Measurements from ENCODE around the gene HTR3C. TPM values are rescaled to one million over a fixed set of nuclear protein-coding genes. Genes with fewer than 3 reads are reported as not detected.

HTR3C gene
- total RNA-seq, 2 experiments from 2014 or later, result not detected

DNA sequence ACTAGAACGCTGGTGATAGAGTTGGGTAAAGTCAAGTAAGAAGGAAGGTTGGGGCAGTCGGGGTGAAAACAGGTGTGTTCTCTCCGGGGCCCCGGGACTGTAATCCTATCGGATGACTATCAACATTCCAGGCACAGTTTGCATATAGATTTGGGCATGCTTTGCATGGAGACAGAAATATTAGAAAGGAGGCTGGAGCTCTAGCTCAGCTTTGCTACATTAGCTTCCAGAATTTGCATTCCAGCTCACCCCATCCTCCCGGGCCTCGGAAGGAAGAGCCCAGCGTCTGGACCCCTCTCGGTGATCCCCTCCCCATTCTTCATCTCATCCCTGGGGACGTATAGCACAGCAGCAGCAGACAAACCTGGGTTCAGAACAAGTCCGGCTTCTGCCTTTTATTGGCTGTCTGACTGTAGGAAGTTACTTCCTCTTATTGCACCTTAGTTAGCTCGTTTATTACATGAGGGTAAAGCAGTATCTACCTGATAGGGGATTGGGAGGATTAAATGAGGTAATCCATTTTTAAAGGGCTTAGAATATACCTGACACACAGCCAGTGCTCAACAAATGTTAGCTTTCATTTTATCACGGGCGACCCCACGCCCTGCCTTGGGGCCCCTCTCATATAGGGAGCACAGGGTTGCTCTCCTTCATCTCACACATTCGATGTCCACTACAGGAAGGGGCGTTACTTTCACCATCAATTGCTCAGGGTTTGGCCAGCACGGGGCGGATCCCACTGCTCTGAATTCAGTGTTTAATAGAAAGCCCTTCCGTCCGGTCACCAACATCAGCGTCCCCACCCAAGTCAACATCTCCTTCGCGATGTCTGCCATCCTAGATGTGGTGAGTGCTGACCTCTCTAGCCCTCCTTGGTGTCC is 47.2 kb downstream of the HTR3C start:
- H3K36me3 ChIP-seq (ENCODE audit: insufficient read depth, low read length), result no peaks in the 10 kb centered on the region
- TF ChIP-seq, protein P1, sequence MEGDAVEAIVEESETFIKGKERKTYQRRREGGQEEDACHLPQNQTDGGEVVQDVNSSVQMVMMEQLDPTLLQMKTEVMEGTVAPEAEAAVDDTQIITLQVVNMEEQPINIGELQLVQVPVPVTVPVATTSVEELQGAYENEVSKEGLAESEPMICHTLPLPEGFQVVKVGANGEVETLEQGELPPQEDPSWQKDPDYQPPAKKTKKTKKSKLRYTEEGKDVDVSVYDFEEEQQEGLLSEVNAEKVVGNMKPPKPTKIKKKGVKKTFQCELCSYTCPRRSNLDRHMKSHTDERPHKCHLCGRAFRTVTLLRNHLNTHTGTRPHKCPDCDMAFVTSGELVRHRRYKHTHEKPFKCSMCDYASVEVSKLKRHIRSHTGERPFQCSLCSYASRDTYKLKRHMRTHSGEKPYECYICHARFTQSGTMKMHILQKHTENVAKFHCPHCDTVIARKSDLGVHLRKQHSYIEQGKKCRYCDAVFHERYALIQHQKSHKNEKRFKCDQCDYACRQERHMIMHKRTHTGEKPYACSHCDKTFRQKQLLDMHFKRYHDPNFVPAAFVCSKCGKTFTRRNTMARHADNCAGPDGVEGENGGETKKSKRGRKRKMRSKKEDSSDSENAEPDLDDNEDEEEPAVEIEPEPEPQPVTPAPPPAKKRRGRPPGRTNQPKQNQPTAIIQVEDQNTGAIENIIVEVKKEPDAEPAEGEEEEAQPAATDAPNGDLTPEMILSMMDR (conservative IDR thresholded peaks at IDR 0.05; ENCODE audit: low read length), result no peak
- TF ChIP-seq EZH2phosphoT487 (IDR thresholded peaks at IDR 0.05; ENCODE audit: borderline replicate concordance, low read depth, low read length), result no peak
- no peaks in the 10 kb centered on the region for H3K9me2 ChIP-seq (ENCODE audit: insufficient read depth, low read length)
- POLR2A ChIA-PET, result interaction anchor here (0.5 to 0.7 kb wide), 3 partner anchors 35 to 606 kb away, joined by 3 read pairs; no protein-coding TSS in a partner anchor
- H3K9me3 ChIP-seq (ENCODE audit: low read length), result no peaks in the 10 kb centered on the region
- CTCF ChIA-PET (ENCODE audit: unreplicated experiment), result no interaction called here
- no peak for DNase-seq (ENCODE audit: low spot score)
- H3K27ac ChIP-seq (ENCODE audit: low read depth, low read length, poor library complexity, severe bottlenecking), result no peak overlapping the region
- no peaks in the 10 kb centered on the region for H3K4me1 ChIP-seq (ENCODE audit: insufficient read depth, low read length, poor library complexity, severe bottlenecking)
- H3K4me2 ChIP-seq (ENCODE audit: low read length), result no peak overlapping the region
- H3K4me3 ChIP-seq (ENCODE audit: low read depth, low read length, poor library complexity, severe bottlenecking), result no peak overlapping the region
- BruUV-seq (replicated peaks), result no TSS peak
- H4K20me1 ChIP-seq (ENCODE audit: insufficient read depth, low read length), result no peaks in the 10 kb centered on the region
- intact Hi-C loops (cut with micrococcal nuclease; ENCODE audit: unreplicated experiment), result no loop called here
- no peak overlapping the region for H2AFZ ChIP-seq (ENCODE audit: low read length)
- no peaks in the 10 kb centered on the region for H3K79me2 ChIP-seq (ENCODE audit: insufficient read depth, low read depth, low read length)

Small RNA genes lying within 50 kb of the gene (small RNA-seq; reads per million reads assigned to genes)
- gene RF00019, result not detected

Other genes with a start within 250 kb of the HTR3C start
- 0.88 and 1.5 TPM in 2 replicates for gene MAP6D1, start 227.5 kb upstream of the HTR3C start, total RNA-seq (2014; rRNA removed; shearing (Covaris generic))
- gene MAP6D1, start 227.5 kb upstream of the HTR3C start, total RNA-seq (2022), result 1.1 TPM in 2 replicates
- 43.5 and 46.1 TPM in 2 replicates for gene PARL, start 168.2 kb upstream of the HTR3C start, total RNA-seq (2014; rRNA removed; shearing (Covaris generic))
- gene PARL, start 168.2 kb upstream of the HTR3C start, total RNA-seq (2022), result 68.2 and 69.3 TPM in 2 replicates
- 18.1 and 28.5 TPM in 2 replicates for gene ABCC5, start 35.2 kb upstream of the HTR3C start, total RNA-seq (2014; rRNA removed; shearing (Covaris generic))
- gene ABCC5, start 35.2 kb upstream of the HTR3C start, total RNA-seq (2022), result 24.8 and 27.2 TPM in 2 replicates
- gene HTR3D, start 21.3 kb upstream of the HTR3C start, total RNA-seq (2014; rRNA removed; shearing (Covaris generic)), result not detected in 2 replicates
- gene HTR3D, start 21.3 kb upstream of the HTR3C start, total RNA-seq (2022), result not detected in 2 replicates
- not detected in 2 replicates for gene HTR3E, start 44.0 kb downstream of the HTR3C start, total RNA-seq (2014; rRNA removed; shearing (Covaris generic))
- not detected in 2 replicates for gene HTR3E, start 44.0 kb downstream of the HTR3C start, total RNA-seq (2022)
- 41.1 and 66.1 TPM in 2 replicates for gene EIF2B5, start 82.3 kb downstream of the HTR3C start, total RNA-seq (2014; rRNA removed; shearing (Covaris generic))
- 56.7 and 57.4 TPM in 2 replicates for gene EIF2B5, start 82.3 kb downstream of the HTR3C start, total RNA-seq (2022)
- gene DVL3, start 102.3 kb downstream of the HTR3C start, total RNA-seq (2014; rRNA removed; shearing (Covaris generic)), result 38.5 and 41.3 TPM in 2 replicates
- 65.6 and 70.4 TPM in 2 replicates for gene DVL3, start 102.3 kb downstream of the HTR3C start, total RNA-seq (2022)
- gene AP2M1, start 121.8 kb downstream of the HTR3C start, total RNA-seq (2014; rRNA removed; shearing (Covaris generic)), result 141 and 147 TPM in 2 replicates
- gene AP2M1, start 121.8 kb downstream of the HTR3C start, total RNA-seq (2022), result 158 and 168 TPM in 2 replicates
- gene ABCF3, start 133.2 kb downstream of the HTR3C start, total RNA-seq (2014; rRNA removed; shearing (Covaris generic)), result 38.9 and 51.6 TPM in 2 replicates
- gene ABCF3, start 133.2 kb downstream of the HTR3C start, total RNA-seq (2022), result 59.0 and 67.1 TPM in 2 replicates
- not detected in 2 replicates for gene VWA5B2, start 176.5 kb downstream of the HTR3C start, total RNA-seq (2014; rRNA removed; shearing (Covaris generic))
- not detected in 2 replicates for gene VWA5B2, start 176.5 kb downstream of the HTR3C start, total RNA-seq (2022)
- gene ALG3, start 195.9 kb downstream of the HTR3C start, total RNA-seq (2014; rRNA removed; shearing (Covaris generic)), result 35.3 and 45.3 TPM in 2 replicates
- 60.2 and 61.0 TPM in 2 replicates for gene ALG3, start 195.9 kb downstream of the HTR3C start, total RNA-seq (2022)
- gene EEF1AKMT4, start 196.6 kb downstream of the HTR3C start, total RNA-seq (2014; rRNA removed; shearing (Covaris generic)), result 18.8 and 20.1 TPM in 2 replicates
- 13.2 and 18.8 TPM in 2 replicates for gene EEF1AKMT4, start 196.6 kb downstream of the HTR3C start, total RNA-seq (2022)
- not detected in 2 replicates for gene CAMK2N2, start 208.5 kb downstream of the HTR3C start, total RNA-seq (2014; rRNA removed; shearing (Covaris generic))
- gene CAMK2N2, start 208.5 kb downstream of the HTR3C start, total RNA-seq (2022), result 0.28 TPM in 1 of 2 replicates, not detected in the other
- not detected in 2 replicates for gene ECE2, start 223.0 kb downstream of the HTR3C start, total RNA-seq (2014; rRNA removed; shearing (Covaris generic))
- gene ECE2, start 223.0 kb downstream of the HTR3C start, total RNA-seq (2022), result not detected in 2 replicates
- gene PSMD2, start 246.2 kb downstream of the HTR3C start, total RNA-seq (2014; rRNA removed; shearing (Covaris generic)), result 158 and 205 TPM in 2 replicates
- 182 and 219 TPM in 2 replicates for gene PSMD2, start 246.2 kb downstream of the HTR3C start, total RNA-seq (2022)